ENCODE data around the gene HK1. TPM values are rescaled to one million over a fixed set of nuclear protein-coding genes. Genes with fewer than 3 reads are reported as not detected.

The HK1 gene
- total RNA-seq, 1 donor from 2014 or later, result 106 TPM

DNA sequence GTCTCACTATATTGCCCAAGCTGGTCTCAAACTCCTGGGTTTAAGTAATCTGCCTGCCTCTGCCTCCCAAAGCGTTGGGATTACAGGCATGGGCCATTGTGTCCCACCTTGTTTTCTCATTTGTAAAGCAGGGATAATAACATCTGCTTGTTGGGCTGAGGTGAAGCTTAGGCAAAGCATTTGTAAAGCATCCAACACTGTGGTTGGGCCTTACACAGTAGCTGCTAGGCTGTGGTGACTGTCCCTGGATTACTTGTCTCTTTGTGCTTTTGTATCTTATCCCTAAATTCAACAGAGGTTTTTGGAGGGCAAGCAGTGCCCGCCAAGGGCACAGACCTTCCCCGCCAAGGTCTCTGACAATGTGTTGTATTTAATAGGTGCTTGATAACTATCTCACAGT lies 43.8 kb upstream of the HK1 start:
- intact Hi-C loops (cut with DNase I), result loop anchor here (10.0 kb wide), 1 partner anchor 270 kb away; no protein-coding TSS in a partner anchor
- Histone ChIP-seq H3K4me3 (no peak overlapping the region), H3K27me3 (no peaks in the 10 kb centered on the region), H3K4me1 (peaks cover 6% of the 10 kb centered on the region), H3K9me3 (no peaks in the 10 kb centered on the region), H3K27ac (no peak overlapping the region), H3K36me3 (no peaks in the 10 kb centered on the region)
- no peak for DNase-seq (ENCODE audit: extremely low spot score in 2 of 2)
- TF ChIP-seq POLR2A (IDR thresholded peaks at IDR 0.05) (no peak), POLR2AphosphoS5 (IDR thresholded peaks at IDR 0.05; ENCODE audit: insufficient read depth in 1 of 2, low read depth in 1 of 2) (no peak)
- TF ChIP-seq, protein P1, sequence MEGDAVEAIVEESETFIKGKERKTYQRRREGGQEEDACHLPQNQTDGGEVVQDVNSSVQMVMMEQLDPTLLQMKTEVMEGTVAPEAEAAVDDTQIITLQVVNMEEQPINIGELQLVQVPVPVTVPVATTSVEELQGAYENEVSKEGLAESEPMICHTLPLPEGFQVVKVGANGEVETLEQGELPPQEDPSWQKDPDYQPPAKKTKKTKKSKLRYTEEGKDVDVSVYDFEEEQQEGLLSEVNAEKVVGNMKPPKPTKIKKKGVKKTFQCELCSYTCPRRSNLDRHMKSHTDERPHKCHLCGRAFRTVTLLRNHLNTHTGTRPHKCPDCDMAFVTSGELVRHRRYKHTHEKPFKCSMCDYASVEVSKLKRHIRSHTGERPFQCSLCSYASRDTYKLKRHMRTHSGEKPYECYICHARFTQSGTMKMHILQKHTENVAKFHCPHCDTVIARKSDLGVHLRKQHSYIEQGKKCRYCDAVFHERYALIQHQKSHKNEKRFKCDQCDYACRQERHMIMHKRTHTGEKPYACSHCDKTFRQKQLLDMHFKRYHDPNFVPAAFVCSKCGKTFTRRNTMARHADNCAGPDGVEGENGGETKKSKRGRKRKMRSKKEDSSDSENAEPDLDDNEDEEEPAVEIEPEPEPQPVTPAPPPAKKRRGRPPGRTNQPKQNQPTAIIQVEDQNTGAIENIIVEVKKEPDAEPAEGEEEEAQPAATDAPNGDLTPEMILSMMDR (IDR thresholded peaks at IDR 0.05), result no peak

DNA sequence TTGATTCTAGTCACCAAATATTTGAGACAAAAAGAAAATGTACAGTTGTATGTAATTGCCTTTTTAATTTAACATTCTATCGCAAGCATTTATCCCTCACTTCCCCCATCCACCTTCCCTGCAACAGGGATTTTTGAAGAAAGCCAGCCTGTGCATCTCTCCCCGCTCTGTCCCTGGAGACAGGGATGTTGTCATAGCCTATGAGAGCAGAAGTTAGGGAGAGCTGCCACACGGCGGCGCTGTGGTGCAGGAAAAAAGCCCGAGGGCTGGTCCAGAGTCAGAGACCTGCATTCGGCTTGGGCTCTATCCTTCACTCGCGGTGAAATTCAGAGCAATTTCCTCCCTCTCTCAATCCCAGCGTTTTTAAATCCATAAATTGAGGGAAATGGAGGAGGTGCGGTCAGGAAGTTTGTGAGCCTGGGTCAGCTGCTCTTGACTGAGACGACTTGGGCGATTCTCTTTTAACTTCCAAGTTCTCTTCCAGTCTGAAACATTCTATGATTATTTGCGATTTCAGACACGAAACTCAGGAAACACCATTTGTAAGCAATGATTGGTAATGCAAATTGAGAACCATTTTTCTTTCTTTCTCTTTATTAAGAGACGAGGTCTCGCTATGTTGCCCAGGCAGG lies 40.7 kb upstream of the HK1 start:
- peaks cover 11% of the 10 kb centered on the region for H3K4me1 ChIP-seq

DNA sequence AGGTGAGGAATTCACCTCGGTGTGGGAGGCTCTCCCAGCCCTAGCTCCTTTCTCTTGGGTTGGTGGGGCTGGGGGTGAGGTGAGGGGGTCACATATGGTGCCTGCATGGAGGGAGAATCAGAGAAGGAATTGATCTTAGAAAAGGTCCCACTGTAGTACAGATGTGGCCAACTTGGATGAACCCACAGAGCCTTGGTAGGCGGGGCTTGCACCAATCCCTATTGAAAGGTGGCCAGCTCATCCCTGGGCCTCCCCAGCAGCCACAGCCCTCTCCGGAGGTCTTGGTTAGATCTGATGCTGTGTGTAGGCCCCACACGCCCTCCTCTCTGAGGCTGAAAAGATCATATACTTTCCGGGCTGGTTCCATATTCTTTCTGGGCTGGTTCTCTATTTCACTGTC lies 39.2 kb upstream of the HK1 start:
- Histone ChIP-seq H3K27ac (no peak overlapping the region), H3K4me3 (no peak overlapping the region), H3K27me3 (no peaks in the 10 kb centered on the region), H3K9me3 (no peaks in the 10 kb centered on the region), H3K36me3 (no peaks in the 10 kb centered on the region), H3K4me1 (peaks cover 11% of the 10 kb centered on the region)
- TF ChIP-seq POLR2A (IDR thresholded peaks at IDR 0.05) (no peak), POLR2AphosphoS5 (IDR thresholded peaks at IDR 0.05; ENCODE audit: insufficient read depth in 1 of 2, low read depth in 1 of 2) (no peak)
- TF ChIP-seq, protein P1 (IDR thresholded peaks at IDR 0.05), result no peak
- intact Hi-C loops (cut with DNase I), result loop anchor here (10.0 kb wide), 1 partner anchor 266 kb away; no protein-coding TSS in a partner anchor
- no peak for DNase-seq (ENCODE audit: extremely low spot score in 2 of 2)

More for the DNA sequence above, 40.7 kb upstream of the HK1 start:
- H3K27me3 ChIP-seq, result no peaks in the 10 kb centered on the region
- no peaks in the 10 kb centered on the region for H3K36me3 ChIP-seq
- DNase-seq (ENCODE audit: extremely low spot score in 2 of 2), result no peak
- no peak overlapping the region for H3K4me3 ChIP-seq
- intact Hi-C loops (cut with DNase I), result loop anchor here (2.0 to 10.0 kb wide), 2 partner anchors 155 to 267 kb away; no protein-coding TSS in a partner anchor
- TF ChIP-seq POLR2A (IDR thresholded peaks at IDR 0.05), result no peak
- peak in 1 of 2 donors; percentile 54 for TF ChIP-seq POLR2AphosphoS5 (IDR thresholded peaks at IDR 0.05; ENCODE audit: insufficient read depth in 1 of 2, low read depth in 1 of 2)
- TF ChIP-seq, protein P1 (IDR thresholded peaks at IDR 0.05), result peak; percentile 78 to 99 (median 97)
- H3K9me3 ChIP-seq, result no peaks in the 10 kb centered on the region
- no peak overlapping the region for H3K27ac ChIP-seq

DNA sequence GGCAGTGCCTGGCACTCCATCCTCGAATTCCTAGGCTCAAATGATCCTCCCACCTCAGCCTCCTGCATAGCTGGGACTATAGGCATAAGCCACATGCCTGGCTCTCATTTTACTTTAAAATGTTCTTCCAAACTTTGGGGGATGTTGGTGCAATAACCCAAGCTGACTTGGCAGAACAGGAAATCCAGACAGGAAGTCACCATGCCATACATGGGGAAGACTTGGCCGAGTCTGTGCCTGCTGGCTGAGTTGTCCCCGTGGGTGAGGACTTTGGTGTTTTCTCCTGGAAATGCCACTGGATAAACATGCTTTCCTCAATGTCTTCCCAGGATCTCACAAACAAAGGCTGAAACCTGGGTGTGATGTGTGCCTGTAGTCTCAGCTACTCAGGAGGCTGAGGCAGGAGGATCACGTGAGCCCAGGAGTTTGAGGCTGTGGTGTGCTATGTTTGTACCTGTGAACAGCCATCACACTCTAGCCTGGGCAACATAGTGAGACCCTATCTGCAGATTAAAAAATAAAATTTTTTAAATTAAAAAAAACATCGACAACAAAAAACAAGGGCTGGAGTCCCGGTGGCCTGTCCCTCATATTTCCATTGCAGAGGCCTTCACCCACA lies 38.4 kb upstream of the HK1 start:
- H3K9me3 ChIP-seq, result no peaks in the 10 kb centered on the region
- H3K4me1 ChIP-seq, result peaks cover 11% of the 10 kb centered on the region
- H3K36me3 ChIP-seq, result no peaks in the 10 kb centered on the region
- TF ChIP-seq POLR2A (IDR thresholded peaks at IDR 0.05) (no peak), POLR2AphosphoS5 (IDR thresholded peaks at IDR 0.05; ENCODE audit: insufficient read depth in 1 of 2, low read depth in 1 of 2) (no peak)
- TF ChIP-seq, protein P1 (IDR thresholded peaks at IDR 0.05), result no peak
- no peak overlapping the region for H3K27ac ChIP-seq
- no peaks in the 10 kb centered on the region for H3K27me3 ChIP-seq
- intact Hi-C loops (cut with DNase I), result loop anchor here (10.0 kb wide), 1 partner anchor 265 kb away; no protein-coding TSS in a partner anchor
- no peak for DNase-seq (ENCODE audit: extremely low spot score in 2 of 2)
- H3K4me3 ChIP-seq, result no peak overlapping the region

DNA sequence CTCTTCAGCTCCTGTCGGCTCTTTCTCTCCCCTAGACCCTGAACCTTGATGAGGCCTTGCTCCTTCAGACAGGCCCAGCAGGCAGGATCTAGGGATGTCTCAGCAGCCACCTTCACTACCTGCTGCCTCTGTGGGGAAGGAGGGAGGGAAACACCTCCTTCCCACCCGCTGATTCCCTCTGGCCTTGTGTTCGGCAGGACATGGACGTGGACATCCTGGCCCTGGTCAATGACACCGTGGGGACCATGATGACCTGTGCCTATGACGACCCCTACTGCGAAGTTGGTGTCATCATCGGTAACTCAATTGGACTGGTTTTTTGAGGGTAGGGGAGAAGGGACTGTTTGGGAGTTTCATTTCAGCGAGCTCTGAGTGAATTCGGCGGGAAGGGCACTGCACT lies 37.8 kb upstream of the HK1 start:
- Histone ChIP-seq H3K27me3 (no peaks in the 10 kb centered on the region), H3K27ac (no peak overlapping the region), H3K4me3 (no peak overlapping the region), H3K9me3 (no peaks in the 10 kb centered on the region), H3K36me3 (no peaks in the 10 kb centered on the region), H3K4me1 (peaks cover 11% of the 10 kb centered on the region)
- DNase-seq (ENCODE audit: extremely low spot score in 2 of 2), result no peak
- TF ChIP-seq, protein P1 (IDR thresholded peaks at IDR 0.05), result no peak
- no peak for TF ChIP-seq POLR2AphosphoS5 (IDR thresholded peaks at IDR 0.05; ENCODE audit: insufficient read depth in 1 of 2, low read depth in 1 of 2)
- TF ChIP-seq POLR2A (IDR thresholded peaks at IDR 0.05), result no peak
- intact Hi-C loops (cut with DNase I), result no loop called here
